Measurements from ENCODE around the gene MARK3.

Gene MARK3

DNA sequence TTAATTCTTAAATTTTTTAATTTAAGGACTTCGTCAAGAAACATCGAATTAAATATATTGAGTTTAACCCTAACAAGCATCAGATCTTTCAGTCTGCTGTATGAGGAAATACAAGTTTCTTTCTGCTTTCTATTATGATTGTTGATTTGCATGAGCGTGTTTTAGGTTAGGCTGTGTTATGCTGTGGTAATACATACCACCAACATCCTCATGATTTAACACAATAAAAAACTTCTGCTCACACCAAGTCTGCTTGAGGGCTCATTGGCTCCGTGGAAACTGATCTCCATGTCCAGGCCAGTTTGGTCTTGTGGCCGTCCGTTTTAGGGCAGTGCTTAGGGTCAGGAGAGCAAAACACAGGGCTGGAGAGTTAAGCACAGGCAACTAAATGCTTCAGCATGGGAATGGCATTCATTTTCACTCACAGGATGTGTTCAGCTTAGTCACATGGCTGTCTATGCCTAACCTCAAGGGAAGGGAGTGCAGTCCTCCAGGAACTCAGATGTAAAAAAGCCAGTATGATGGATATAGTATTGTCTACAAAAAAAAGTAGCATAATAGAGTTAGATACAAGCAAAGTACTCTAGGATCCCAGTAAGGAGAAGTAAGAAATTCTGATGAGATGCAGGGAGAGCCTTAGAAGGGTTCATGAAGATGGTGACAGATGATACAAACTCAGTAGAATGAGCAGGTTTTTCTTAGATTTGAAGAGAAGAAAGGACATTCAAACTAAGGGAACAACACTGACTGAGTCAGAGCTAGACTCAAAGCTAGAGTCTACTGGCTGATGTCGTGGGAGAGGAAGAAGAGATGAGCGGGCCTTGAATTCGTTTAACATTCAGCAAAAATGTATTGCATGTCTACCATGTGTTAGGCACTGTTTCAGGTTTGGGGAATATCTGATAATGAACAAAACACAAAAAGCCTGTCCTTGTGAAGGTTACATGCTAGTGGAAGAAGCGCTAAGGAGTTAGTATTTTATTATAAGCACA, 16.3 kb downstream of the MARK3 start:
- Histone ChIP-seq H3K4me3 (ENCODE audit: low read depth in 1 of 2, low read length in 1 of 2) (peak overlapping the region in 1 of 2 experiments; percentile 24), H3K27ac (peak overlapping the region; percentile 89), H3K27me3 (no peaks in the 10 kb centered on the region), H3K4me1 (ENCODE audit: control insufficient read depth in 1 of 2, insufficient read depth in 1 of 2, low read depth in 1 of 2, low read length in 1 of 2) (peaks cover 85 to 93% of the 10 kb centered on the region in 2 experiments), H3K9me3 (no peaks in the 10 kb centered on the region), H3K36me3 (peaks cover 10% of the 10 kb centered on the region)
- TF ChIP-seq, protein P1, sequence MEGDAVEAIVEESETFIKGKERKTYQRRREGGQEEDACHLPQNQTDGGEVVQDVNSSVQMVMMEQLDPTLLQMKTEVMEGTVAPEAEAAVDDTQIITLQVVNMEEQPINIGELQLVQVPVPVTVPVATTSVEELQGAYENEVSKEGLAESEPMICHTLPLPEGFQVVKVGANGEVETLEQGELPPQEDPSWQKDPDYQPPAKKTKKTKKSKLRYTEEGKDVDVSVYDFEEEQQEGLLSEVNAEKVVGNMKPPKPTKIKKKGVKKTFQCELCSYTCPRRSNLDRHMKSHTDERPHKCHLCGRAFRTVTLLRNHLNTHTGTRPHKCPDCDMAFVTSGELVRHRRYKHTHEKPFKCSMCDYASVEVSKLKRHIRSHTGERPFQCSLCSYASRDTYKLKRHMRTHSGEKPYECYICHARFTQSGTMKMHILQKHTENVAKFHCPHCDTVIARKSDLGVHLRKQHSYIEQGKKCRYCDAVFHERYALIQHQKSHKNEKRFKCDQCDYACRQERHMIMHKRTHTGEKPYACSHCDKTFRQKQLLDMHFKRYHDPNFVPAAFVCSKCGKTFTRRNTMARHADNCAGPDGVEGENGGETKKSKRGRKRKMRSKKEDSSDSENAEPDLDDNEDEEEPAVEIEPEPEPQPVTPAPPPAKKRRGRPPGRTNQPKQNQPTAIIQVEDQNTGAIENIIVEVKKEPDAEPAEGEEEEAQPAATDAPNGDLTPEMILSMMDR (IDR thresholded peaks at IDR 0.05), result no peak

- peak overlapping the region in 1 of 2 experiments; percentile 24 for H3K4me3 ChIP-seq (ENCODE audit: low read depth in 1 of 2, low read length in 1 of 2)
- H3K9me3 ChIP-seq, result no peaks in the 10 kb centered on the region
- H3K36me3 ChIP-seq, result peaks cover 16% of the 10 kb centered on the region
- H3K27me3 ChIP-seq, result no peaks in the 10 kb centered on the region
- H3K27ac ChIP-seq, result peak overlapping the region; percentile 89
- peaks cover 82 to 88% of the 10 kb centered on the region in 2 experiments for H3K4me1 ChIP-seq (ENCODE audit: control insufficient read depth in 1 of 2, insufficient read depth in 1 of 2, low read depth in 1 of 2, low read length in 1 of 2)
- TF ChIP-seq, protein P1 (IDR thresholded peaks at IDR 0.05), result no peak
Measured at GRCh38 chr14:103402695-103403094, 17.5 kb downstream of the MARK3 start.

- TF ChIP-seq, protein P1 (IDR thresholded peaks at IDR 0.05), result no peak
- H3K27ac ChIP-seq, result peak overlapping the region; percentile 89
- H3K9me3 ChIP-seq, result no peaks in the 10 kb centered on the region
- H3K27me3 ChIP-seq, result no peaks in the 10 kb centered on the region
- H3K4me3 ChIP-seq (ENCODE audit: low read depth in 1 of 2, low read length in 1 of 2), result peak overlapping the region; percentile 56 to 61
- peaks cover 25% of the 10 kb centered on the region for H3K36me3 ChIP-seq
- H3K4me1 ChIP-seq (ENCODE audit: control insufficient read depth in 1 of 2, insufficient read depth in 1 of 2, low read depth in 1 of 2, low read length in 1 of 2), result peaks cover 83 to 88% of the 10 kb centered on the region in 2 experiments
Measured at GRCh38 chr14:103404032-103404918, 19.1 kb downstream of the MARK3 start.

DNA sequence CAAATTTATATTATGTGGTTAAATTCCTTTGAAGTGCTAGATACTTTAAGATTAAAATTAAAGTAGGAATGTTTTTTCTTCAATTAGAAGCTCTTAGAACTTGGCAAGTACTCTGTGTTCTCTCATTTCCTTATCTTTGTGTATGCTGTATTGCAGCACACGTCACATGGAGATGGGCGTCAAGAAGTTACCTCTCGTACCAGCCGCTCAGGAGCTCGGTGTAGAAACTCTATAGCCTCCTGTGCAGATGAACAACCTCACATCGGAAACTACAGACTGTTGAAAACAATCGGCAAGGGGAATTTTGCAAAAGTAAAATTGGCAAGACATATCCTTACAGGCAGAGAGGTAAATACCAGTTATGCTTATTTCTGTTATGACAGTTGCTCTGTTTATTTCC, 19.7 kb downstream of the MARK3 start:
- Histone ChIP-seq H3K27ac (peak overlapping the region; percentile 89), H3K27me3 (no peaks in the 10 kb centered on the region), H3K4me3 (ENCODE audit: low read depth in 1 of 2, low read length in 1 of 2) (peak overlapping the region; percentile 56 to 61), H3K4me1 (ENCODE audit: control insufficient read depth in 1 of 2, insufficient read depth in 1 of 2, low read depth in 1 of 2, low read length in 1 of 2) (peaks cover 83 to 88% of the 10 kb centered on the region in 2 experiments), H3K36me3 (peaks cover 25% of the 10 kb centered on the region), H3K9me3 (no peaks in the 10 kb centered on the region)
- TF ChIP-seq, protein P1 (IDR thresholded peaks at IDR 0.05), result no peak

DNA sequence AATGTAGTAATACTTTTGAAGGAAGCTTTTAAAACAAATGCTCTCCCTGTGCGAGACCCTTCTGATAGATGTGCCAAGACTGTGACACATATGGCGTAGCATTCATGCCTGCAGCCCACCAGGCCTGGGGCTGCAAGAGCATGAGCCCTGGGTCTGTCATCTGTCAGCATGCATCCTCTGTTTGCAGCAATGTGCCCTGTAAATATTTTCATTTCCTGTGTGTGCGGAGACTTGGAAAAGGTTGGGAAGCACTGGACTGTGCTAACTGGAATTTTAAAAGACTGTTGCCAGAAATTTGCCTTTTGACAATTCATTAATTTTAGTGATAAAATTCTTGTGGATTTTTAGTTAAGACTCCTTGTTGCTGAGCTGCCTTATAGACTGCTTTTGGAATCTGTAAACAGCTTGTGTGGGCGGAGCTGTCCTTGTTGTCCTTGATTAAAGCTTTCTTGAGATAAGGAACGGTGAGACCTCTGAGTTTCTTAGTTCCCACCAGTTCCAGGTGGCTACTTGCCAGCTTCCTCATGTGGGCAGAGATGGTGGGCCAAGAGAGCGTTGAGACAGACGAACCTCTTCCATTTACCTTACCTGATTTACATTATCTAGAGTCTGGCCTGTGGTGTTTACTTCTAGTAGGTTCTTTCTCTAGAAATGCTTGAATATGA, 23.4 kb downstream of the MARK3 start:
- no peaks in the 10 kb centered on the region for H3K9me3 ChIP-seq
- TF ChIP-seq, protein P1 (IDR thresholded peaks at IDR 0.05), result no peak
- no peaks in the 10 kb centered on the region for H3K27me3 ChIP-seq
- H3K36me3 ChIP-seq, result peaks cover 25% of the 10 kb centered on the region
- H3K4me1 ChIP-seq (ENCODE audit: control insufficient read depth in 1 of 2, insufficient read depth in 1 of 2, low read depth in 1 of 2, low read length in 1 of 2), result peaks cover 78 to 83% of the 10 kb centered on the region in 2 experiments
- no peak overlapping the region for H3K4me3 ChIP-seq (ENCODE audit: low read depth in 1 of 2, low read length in 1 of 2)
- H3K27ac ChIP-seq, result peak overlapping the region; percentile 75

Data from neutrophil (primary cell).